Measurements from ENCODE around the gene GRIP2. TPM values are rescaled to one million over a fixed set of nuclear protein-coding genes. Genes with fewer than 3 reads are reported as not detected.

Gene GRIP2
- total and polyA plus RNA-seq, 2 experiments from 2014 or later: 0.06 TPM; not detected in 1

- H3K4me3 ChIP-seq: no peak overlapping the region
- no peak overlapping the region for H3K27ac ChIP-seq
- H3K27me3 ChIP-seq: no peaks in the 10 kb centered on the region
- no peaks in the 10 kb centered on the region for H3K9me3 ChIP-seq (ENCODE audit: low read depth)
- no peaks in the 10 kb centered on the region for H3K4me1 ChIP-seq (ENCODE audit: low read depth)
- H3K36me3 ChIP-seq: no peaks in the 10 kb centered on the region
- no peak for TF ChIP-seq CTCF (IDR thresholded peaks at IDR 0.05; ENCODE audit: low read depth, low read length)
- no peak for DNase-seq (ENCODE audit: low read depth in 1 of 2, low spot score in 1 of 2)
These were observed 779 bp downstream of the GRIP2 start for GRCh38 chr3:14539384-14539741.

- no peak overlapping the region for H3K27ac ChIP-seq
- TF ChIP-seq CTCF (IDR thresholded peaks at IDR 0.05; ENCODE audit: low read depth, low read length): no peak
- no peak overlapping the region for H3K4me3 ChIP-seq
- H3K4me1 ChIP-seq (ENCODE audit: low read depth): peaks cover 1% of the 10 kb centered on the region
- no peaks in the 10 kb centered on the region for H3K9me3 ChIP-seq (ENCODE audit: low read depth)
- no peak for DNase-seq (ENCODE audit: low read depth in 1 of 2, low spot score in 1 of 2)
- H3K36me3 ChIP-seq: no peaks in the 10 kb centered on the region
- no peaks in the 10 kb centered on the region for H3K27me3 ChIP-seq
These were observed 1.6 kb downstream of the GRIP2 start for GRCh38 chr3:14538451-14539088.

- no peak for DNase-seq (ENCODE audit: low read depth in 1 of 2, low spot score in 1 of 2)
- no peak for TF ChIP-seq CTCF (IDR thresholded peaks at IDR 0.05; ENCODE audit: low read depth, low read length)
- no peaks in the 10 kb centered on the region for H3K9me3 ChIP-seq (ENCODE audit: low read depth)
- no peaks in the 10 kb centered on the region for H3K36me3 ChIP-seq
- H3K4me3 ChIP-seq: no peak overlapping the region
- no peaks in the 10 kb centered on the region for H3K27me3 ChIP-seq
- H3K4me1 ChIP-seq (ENCODE audit: low read depth): peaks cover 9% of the 10 kb centered on the region
- no peak overlapping the region for H3K27ac ChIP-seq
These were observed 2.3 kb downstream of the GRIP2 start for GRCh38 chr3:14537590-14538450.

DNA sequence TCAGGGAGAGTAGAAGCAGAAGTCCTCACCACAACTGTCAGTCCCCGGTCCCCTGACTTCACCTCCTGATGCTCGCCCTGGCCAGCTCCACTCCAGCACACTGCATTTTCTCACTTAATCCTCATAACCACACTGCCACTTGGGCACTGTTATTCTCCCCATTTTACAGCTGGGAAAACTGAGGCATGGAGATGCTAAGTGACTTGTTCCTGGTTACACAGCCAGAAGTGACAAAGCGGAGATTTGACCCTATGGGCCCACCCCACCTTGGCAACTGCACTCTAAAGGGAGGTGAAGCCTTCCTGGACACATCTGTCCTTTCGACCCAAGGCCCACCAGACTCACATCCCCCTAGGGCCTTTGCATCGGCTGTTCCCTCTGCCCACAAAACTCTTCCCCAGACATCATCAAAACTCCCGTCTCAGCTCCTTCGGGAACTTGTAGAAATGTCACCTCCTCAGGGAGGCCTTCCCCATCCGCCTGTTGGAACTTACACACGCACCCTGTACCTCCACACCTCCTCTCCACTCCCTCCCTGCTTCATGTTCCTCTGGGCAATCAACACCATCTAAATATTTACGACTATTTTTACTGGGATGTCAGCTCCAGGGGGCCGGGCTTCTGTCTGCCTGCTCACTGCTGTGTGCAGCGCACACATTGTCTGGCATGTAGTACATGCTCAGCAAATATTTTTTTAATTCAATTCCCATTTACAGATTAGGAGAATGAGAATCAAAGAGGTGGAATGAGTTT lies 3.1 kb downstream of the GRIP2 start:
- peaks cover 9% of the 10 kb centered on the region for H3K4me1 ChIP-seq (ENCODE audit: low read depth)
- no peak for DNase-seq (ENCODE audit: low read depth in 1 of 2, low spot score in 1 of 2)
- no peaks in the 10 kb centered on the region for H3K9me3 ChIP-seq (ENCODE audit: low read depth)
- no peak for TF ChIP-seq CTCF (IDR thresholded peaks at IDR 0.05; ENCODE audit: low read depth, low read length)
- no peak overlapping the region for H3K4me3 ChIP-seq
- no peaks in the 10 kb centered on the region for H3K36me3 ChIP-seq
- no peaks in the 10 kb centered on the region for H3K27me3 ChIP-seq
- H3K27ac ChIP-seq: no peak overlapping the region

DNA sequence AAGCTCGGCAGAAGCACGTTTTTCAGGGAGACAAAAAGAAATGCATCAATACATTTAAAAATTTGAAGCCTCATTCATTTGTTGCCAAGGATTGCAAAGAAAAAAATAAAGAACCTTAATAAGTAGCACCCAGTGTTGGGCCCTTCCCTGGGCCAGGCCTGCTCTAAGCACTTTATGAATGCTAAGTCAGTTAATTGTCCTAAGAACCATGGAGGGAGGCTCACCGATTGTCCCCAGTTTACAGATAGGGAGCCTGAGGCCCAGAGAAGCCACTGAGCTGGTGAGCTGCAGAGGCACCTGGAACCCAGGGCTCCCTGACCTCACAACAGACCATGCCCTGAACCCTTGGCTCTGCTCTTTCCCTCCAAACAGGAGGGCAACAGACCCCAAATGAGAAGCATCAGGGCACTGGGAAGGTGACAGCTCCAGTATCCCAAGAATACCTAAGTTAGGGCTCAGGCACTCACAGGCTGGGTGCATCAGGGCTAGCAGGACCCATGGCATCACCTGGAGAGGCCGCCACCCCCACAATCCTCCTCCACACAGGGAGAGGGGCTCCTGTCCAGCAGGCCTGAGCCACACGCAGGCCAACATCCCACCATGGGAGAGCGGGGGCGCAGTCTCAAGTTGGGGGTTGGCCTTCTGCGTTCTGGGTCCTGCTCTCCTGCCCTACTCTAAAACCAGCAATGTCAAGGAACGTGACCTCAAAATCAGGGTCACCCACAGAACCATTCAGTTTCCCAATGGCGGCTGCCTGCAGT lies 3.9 kb downstream of the GRIP2 start:
- TF ChIP-seq CTCF (IDR thresholded peaks at IDR 0.05; ENCODE audit: low read depth, low read length): no peak
- Histone ChIP-seq H3K9me3 (ENCODE audit: low read depth) (no peaks in the 10 kb centered on the region), H3K27ac (no peak overlapping the region), H3K27me3 (no peaks in the 10 kb centered on the region), H3K4me3 (no peak overlapping the region), H3K36me3 (no peaks in the 10 kb centered on the region), H3K4me1 (ENCODE audit: low read depth) (peaks cover 9% of the 10 kb centered on the region)
- DNase-seq (ENCODE audit: low read depth in 1 of 2, low spot score in 1 of 2): no peak

Data from cardiac muscle cell (in vitro differentiated cells and primary cell).